Upper lobe of left lung (tissue), 6 donors: ENCODE data around the gene DCAKD. TPM values are rescaled to one million over a fixed set of nuclear protein-coding genes. Genes with fewer than 3 reads are reported as not detected.

Source experiments
- ATAC-seq, 2 donors: fragments of 200-7000 bp; cut with Tn5 transposase; one replicate each; pipeline ENCODE4 v1.9.1; 2022; ENCODE audit warnings: mild to moderate bottlenecking in 2 of 2, moderate library complexity in 2 of 2; ENCODE audit not compliant: low FRiP score in 2 of 2
- DNase-seq, 2 donors: peaks; one replicate each; pipeline ENCODE4 v3.0.0-alpha.2; 2019 to 2020
- H3K27ac ChIP-seq, 4 donors: fragments of 200-600 bp; sonication (generic); one replicate each; pipeline ENCODE4 v1.5.1; 2016 to 2019
- H3K27me3 ChIP-seq, 4 donors: fragments of 200-600 bp; sonication (generic); one replicate each; pipeline ENCODE4 v1.5.1; 2017 to 2019
- H3K36me3 ChIP-seq, 4 donors: fragments of 200-600 bp; sonication (generic); one replicate each; pipeline ENCODE4 v1.5.1; 2016 to 2019
- H3K4me1 ChIP-seq, 4 donors: fragments of 200-600 bp; sonication (generic); one replicate each; pipeline ENCODE4 v1.5.1; 2018 to 2019
- H3K4me3 ChIP-seq, 4 donors: fragments of 200-600 bp; sonication (generic); one replicate each; pipeline ENCODE4 v1.5.1; 2017 to 2019; ENCODE audit warnings: mild to moderate bottlenecking in 2 of 4, moderate library complexity in 1 of 4
- H3K9me3 ChIP-seq, 4 donors: fragments of 200-600 bp; sonication (generic); one replicate each; pipeline ENCODE4 v1.5.1; 2018 to 2019
- CTCF ChIP-seq, 6 experiments: fragments of 450-650 bp in 4 of 6; fragments of 200-600 bp in 2 of 6; sonication (generic) in 2 of 6; IDR thresholded peaks; one replicate each; pipeline ENCODE4 v1.5.1; 2016 to 2019; ENCODE audit warnings: antibody characterized with exemption in 6 of 6
- EP300 ChIP-seq, 4 donors: sonication (generic); formaldehyde crosslinking; IDR thresholded peaks; one replicate each; pipeline ENCODE4 v1.5.1; 2017; ENCODE audit warnings: antibody characterized with exemption in 4 of 4, control low read depth in 2 of 4
- POLR2A ChIP-seq, 4 donors: fragments of 450-650 bp; IDR thresholded peaks; one replicate each; pipeline ENCODE4 v1.5.1; 2016 to 2017; ENCODE audit warnings: antibody characterized with exemption in 4 of 4, mild to moderate bottlenecking in 2 of 4
- POLR2AphosphoS5 ChIP-seq, 2 donors: sonication (generic); formaldehyde crosslinking; IDR thresholded peaks; one replicate each; pipeline ENCODE4 v1.5.1; 2017; ENCODE audit warnings: antibody characterized with exemption in 2 of 2
- WGBS, 2 donors: methylation state at CpG; one replicate each; pipeline ENCODE4 v1.1.5; 2017 to 2018; 5-methylcytosine and 5-hydroxymethylcytosine counted together
- total RNA-seq, 6 donors: library from RNA; depleted of rRNA in 4 of 6; stranded (reverse); fragments of >200 nt in 4 of 6; gene quantifications; one replicate each; pipeline versions ENCODE4 v1.1.0 to v1.2.1, GENCODE V29; 2016 to 2021
- donor health status: DM: no; HTN: no; CAD: no; lungs with moderate emphysema.
- donor health status: DM: no; HTN: yes; CAD: no; lungs with severe emphysema.

DCAKD gene
- total RNA-seq: 10 to 100 TPM; 16.0 to 29.3 (median 22.2) TPM

GRCh38 chr17:45051060-45051719 lies at the start of gene DCAKD:
Gene DCAKD, minus strand, starts transcription at chr17:45051632. Its CDS starts 16,747 bp downstream, at chr17:45034885.
- peak; percentile 97 to 98 for DNase-seq
- peak in 5 of 6 experiments; percentile 16 to 67 (median 39) for TF ChIP-seq CTCF (IDR thresholded peaks at IDR 0.05)
- no peak for TF ChIP-seq EP300 (IDR thresholded peaks at IDR 0.05)
- peak; percentile 44 to 78 for TF ChIP-seq POLR2AphosphoS5 (IDR thresholded peaks at IDR 0.05)
- TF ChIP-seq POLR2A (IDR thresholded peaks at IDR 0.05): peak in 3 of 4 donors; percentile 68 to 87 (median 75)
- ATAC-seq: peak; percentile 99 to 100
- Histone ChIP-seq H3K36me3 (no peaks in the 10 kb centered on the region), H3K4me3 (peak within 1 kb of the TSS; percentile 40 to 63 (median 62)), H3K9me3 (no peaks in the 10 kb centered on the region), H3K27ac (peak within 1 kb of the TSS; percentile 83 to 93 (median 91)), H3K27me3 (no peaks in the 10 kb centered on the region), H3K4me1 (peaks cover 12 to 23% (median 18%) of the 10 kb centered on the region in 4 donors)
- 0% methylated on average over 3 to 8 of the region's 56 CpGs for WGBS, 2 donors

DNA sequence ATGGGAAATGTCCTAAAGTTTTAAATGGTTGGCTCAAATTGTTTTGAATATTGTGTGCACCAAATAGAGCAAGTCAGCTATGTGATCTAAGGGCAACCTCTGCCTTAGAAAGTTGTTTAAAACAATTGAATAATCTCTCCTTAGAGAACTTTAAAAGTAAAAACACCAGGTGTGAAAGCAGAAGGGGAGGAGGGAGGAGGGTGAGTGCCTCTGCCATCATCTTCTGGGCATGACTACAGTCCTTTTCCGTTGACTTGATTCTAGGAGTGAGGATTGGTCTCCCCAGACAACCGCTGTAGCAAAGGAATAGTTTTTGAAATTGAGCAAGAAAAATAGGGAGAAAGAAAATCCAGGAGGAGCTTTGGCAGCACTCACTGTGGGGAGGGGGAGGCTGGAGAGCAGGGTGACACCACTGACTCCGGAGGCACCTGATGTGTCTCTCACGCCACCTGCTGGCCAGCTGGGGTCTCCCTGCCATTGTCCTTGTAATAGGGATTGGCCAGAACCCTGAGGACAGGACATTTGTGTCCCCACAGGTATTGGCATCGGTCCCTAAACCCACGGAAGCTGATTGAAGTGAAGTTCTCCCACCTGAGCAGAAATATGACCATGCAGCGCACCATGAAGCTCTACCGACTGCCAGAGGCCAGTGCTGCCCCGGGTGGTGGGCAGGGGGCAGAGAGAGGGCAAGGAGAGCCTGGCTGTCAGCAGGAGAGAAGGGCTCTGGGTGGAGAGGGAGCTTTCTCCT lies 47.6 kb upstream of the DCAKD start:
- H3K4me1 ChIP-seq: peaks cover 4 to 13% (median 9%) of the 10 kb centered on the region in 4 donors
- no peaks in the 10 kb centered on the region for H3K9me3 ChIP-seq
- H3K27ac ChIP-seq: no peak overlapping the region
- WGBS, 2 donors: 47 to 58% methylated on average over 9 of the region's 9 CpGs
- no peak for TF ChIP-seq POLR2AphosphoS5 (IDR thresholded peaks at IDR 0.05)
- peak; percentile 76 to 87 (median 81) for TF ChIP-seq CTCF (IDR thresholded peaks at IDR 0.05)
- no peak for TF ChIP-seq EP300 (IDR thresholded peaks at IDR 0.05)
- no peak for TF ChIP-seq POLR2A (IDR thresholded peaks at IDR 0.05)
- peaks cover 51 to 97% (median 94%) of the 10 kb centered on the region in 4 donors for H3K36me3 ChIP-seq
- DNase-seq (peak in 1 of 2 donors; percentile 84), ATAC-seq (peak; percentile 86 to 87)
- no peaks in the 10 kb centered on the region for H3K27me3 ChIP-seq
- no peak overlapping the region for H3K4me3 ChIP-seq

GRCh38 chr17:45098081-45098868 lies 46.8 kb upstream of the DCAKD start:
- Histone ChIP-seq H3K4me3 (no peak overlapping the region), H3K27me3 (no peaks in the 10 kb centered on the region), H3K4me1 (peaks cover 11 to 20% (median 17%) of the 10 kb centered on the region in 4 donors), H3K36me3 (peaks cover 43 to 97% (median 92%) of the 10 kb centered on the region in 4 donors), H3K9me3 (no peaks in the 10 kb centered on the region), H3K27ac (no peak overlapping the region)
- DNase-seq: no peak
- TF ChIP-seq CTCF (IDR thresholded peaks at IDR 0.05) (no peak), POLR2A (IDR thresholded peaks at IDR 0.05) (no peak), EP300 (IDR thresholded peaks at IDR 0.05) (no peak), POLR2AphosphoS5 (IDR thresholded peaks at IDR 0.05) (no peak)
- 89 to 91% methylated on average over 11 to 13 of the region's 13 CpGs for WGBS, 2 donors
- no peak for ATAC-seq

GRCh38 chr17:45096926-45097325 lies 45.5 kb upstream of the DCAKD start:
- ATAC-seq (no peak), DNase-seq (no peak)
- Histone ChIP-seq H3K4me1 (peaks cover 22 to 33% (median 28%) of the 10 kb centered on the region in 4 donors), H3K4me3 (no peak overlapping the region), H3K27me3 (no peaks in the 10 kb centered on the region), H3K36me3 (peaks cover 36 to 95% (median 81%) of the 10 kb centered on the region in 4 donors), H3K9me3 (no peaks in the 10 kb centered on the region), H3K27ac (peak overlapping the region in 1 of 4 donors; percentile 0)
- 98 to 99% methylated on average over 7 to 11 of the region's 11 CpGs for WGBS, 2 donors
- TF ChIP-seq POLR2AphosphoS5 (IDR thresholded peaks at IDR 0.05) (no peak), POLR2A (IDR thresholded peaks at IDR 0.05) (no peak), CTCF (IDR thresholded peaks at IDR 0.05) (no peak), EP300 (IDR thresholded peaks at IDR 0.05) (no peak)
